GM12878 (cell line): Measurements from ENCODE around the gene VGLL4. TPM values are rescaled to one million over a fixed set of nuclear protein-coding genes. Genes with fewer than 3 reads are reported as not detected.

Source experiments
- CHD2 ChIP-seq: IDR thresholded peaks from 2 replicates; pipeline ENCODE4 v1.6.1; 2011; ENCODE audit warnings: low read depth, low read length, improper control_type of control experiment, borderline replicate concordance
- EP300 ChIP-seq, 2 experiments: fragments of 150-350 bp in 1 of 2; IDR thresholded peaks; 2 replicates each; pipeline ENCODE4 v1.6.1; 2011 to 2012; ENCODE audit warnings: low read depth in 2 of 2, low read length in 2 of 2, borderline replicate concordance in 1 of 2, improper control_type of control experiment in 1 of 2, inconsistent platforms in 1 of 2; ENCODE audit not compliant: control insufficient read depth in 1 of 2
- ESRRA ChIP-seq: IDR thresholded peaks from 2 replicates; pipeline ENCODE4 v1.6.1; 2012; ENCODE audit warnings: mild to moderate bottlenecking, low read length, improper control_type of control experiment
- ETV6 ChIP-seq, 2 experiments: fragments of 450-650 bp in 1 of 2; IDR thresholded peaks in 1 of 2; conservative IDR thresholded peaks in 1 of 2; 2 replicates each; pipeline ENCODE4 v1.6.1; 2014; ENCODE audit warnings: antibody characterized with exemption in 1 of 2, borderline replicate concordance in 1 of 2, low read depth in 1 of 2, mild to moderate bottlenecking in 1 of 2, moderate library complexity in 1 of 2
- MYB ChIP-seq: fragments of 150-350 bp; IDR thresholded peaks from 2 replicates; pipeline ENCODE4 v1.6.1; 2014; ENCODE audit warnings: mild to moderate bottlenecking, low read depth, low read length, borderline replicate concordance
- NFYA ChIP-seq: IDR thresholded peaks from 2 replicates; pipeline ENCODE4 v1.6.1; 2011; ENCODE audit warnings: low read depth, mild to moderate bottlenecking, low read length, improper control_type of control experiment, borderline replicate concordance
- NR2C2 ChIP-seq: IDR thresholded peaks from 2 replicates; pipeline ENCODE4 v1.6.1; 2011; ENCODE audit warnings: borderline replicate concordance, low read depth; ENCODE audit not compliant: control insufficient read depth, insufficient read length
- NR2F1 ChIP-seq: fragments of 450-650 bp; conservative IDR thresholded peaks from 2 replicates; pipeline ENCODE4 v1.6.1; 2017; ENCODE audit warnings: mild to moderate bottlenecking
- SIN3A ChIP-seq: IDR thresholded peaks from 2 replicates; pipeline ENCODE4 v1.6.1; 2012; ENCODE audit warnings: low read depth, low read length, improper control_type of control experiment
- polyA plus RNA-seq, 11 experiments: library from polyadenylated mRNA; depleted of rRNA in 4 of 11; unstranded in 6 of 11; stranded (reverse) in 5 of 11; fragments of >200 nt; fragmentation: Nextera tagmentation in 4 of 11; fragmentation: Illumina TruSeq in 1 of 11; extraction: Ambion mirVana in 4 of 11; extraction: Trizol in 1 of 11; gene quantifications; 1 replicate in 1 of 11; 2 replicates in 10 of 11; pipeline versions ENCODE4 v1.2.1 to v1.2.3, GENCODE V29; 2011 to 2016; ENCODE audit warnings: inconsistent platforms in 2 of 11, missing spikeins in 2 of 11, low read depth in 1 of 11
- total RNA-seq, 4 experiments: library from RNA; depleted of rRNA in 3 of 4; stranded (reverse); fragments of >200 nt in 3 of 4; fragmentation: Illumina TruSeq in 1 of 4; extraction: Trizol in 1 of 4; gene quantifications; 2 replicates each; pipeline versions ENCODE4 v1.2.1 to v1.2.3, GENCODE V29; 2013 to 2021
- TF ChIP-seq, protein P1 (sequence below): fragments of 450-650 bp; formaldehyde crosslinking; IDR thresholded peaks from 2 replicates; pipeline ENCODE4 v1.5.0; 2022; ENCODE audit warnings: mild to moderate bottlenecking, missing genetic modification characterization
- TF ChIP-seq, protein P2 (sequence below): fragments of 450-650 bp; IDR thresholded peaks from 2 replicates; pipeline ENCODE4 v1.6.1; 2017; ENCODE audit warnings: antibody characterized with exemption, mild to moderate bottlenecking, moderate library complexity
- TF ChIP-seq, protein P3 (sequence below): IDR thresholded peaks from 2 replicates; pipeline ENCODE4 v1.6.1; 2011; ENCODE audit warnings: borderline replicate concordance, low read depth, mild to moderate bottlenecking, moderate library complexity, mixed read lengths, low read length; ENCODE audit not compliant: insufficient read depth; ENCODE audit errors: extremely low read length
- TF ChIP-seq, protein P4 (sequence below), 3 experiments: IDR thresholded peaks in 2 of 3; conservative IDR thresholded peaks in 1 of 3; 2 replicates each; pipeline ENCODE4 v1.5.1; 2011; ENCODE audit warnings: low read depth in 3 of 3, low read length in 3 of 3, mild to moderate bottlenecking in 3 of 3, control low read depth in 2 of 3, moderate library complexity in 2 of 3, inconsistent platforms in 1 of 3, mixed read lengths in 1 of 3; ENCODE audit not compliant: control insufficient read depth in 2 of 3, insufficient read depth in 1 of 3; ENCODE audit errors: extremely low read depth in 1 of 3
- TF ChIP-seq, protein P5 (sequence below): fragments of 450-650 bp; IDR thresholded peaks from 2 replicates; pipeline ENCODE4 v1.6.1; 2016; ENCODE audit warnings: mild to moderate bottlenecking

VGLL4 gene
- total and polyA plus RNA-seq, 10 of the 15 experiments (the other 5 are each of a cell fraction or from before 2014, with no cell fraction given) = 0.44 to 38.1 (median 16.1) TPM

DNA sequence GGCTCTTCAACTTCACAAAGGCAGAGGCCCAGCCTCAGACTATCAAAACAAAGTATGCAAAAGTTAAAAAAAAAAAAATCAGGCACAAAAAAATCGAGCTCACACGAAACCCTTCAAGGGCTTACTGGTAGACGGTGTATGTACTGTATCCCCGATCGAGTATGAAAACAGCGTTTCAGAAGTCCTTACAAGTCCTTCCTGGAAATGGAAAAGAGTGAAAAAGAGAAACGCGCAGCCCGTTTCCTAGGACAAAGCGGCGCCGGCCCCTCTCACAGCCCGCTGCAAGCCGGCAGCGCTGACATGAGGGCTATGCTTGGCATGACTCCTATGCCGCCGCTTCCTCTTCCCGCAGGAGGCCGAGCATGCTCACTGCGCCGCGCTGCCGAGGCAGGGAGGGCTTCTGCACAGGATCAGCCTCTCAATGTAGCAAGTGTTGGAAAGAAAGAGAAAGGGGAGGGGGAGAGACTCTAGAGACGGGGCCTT lies at the start of gene VGLL4 (continued):
- TF ChIP-seq MYB (no peak), EP300 (IDR thresholded peaks at IDR 0.05; ENCODE audit: borderline replicate concordance in 1 of 2, control insufficient read depth in 1 of 2, low read depth in 2 of 2, low read length in 2 of 2) (no peak), ETV6 (conservative IDR thresholded peaks at IDR 0.05 in 1 of 2, IDR thresholded peaks at IDR 0.05 in 1 of 2; ENCODE audit: borderline replicate concordance in 1 of 2, low read depth in 1 of 2) (no peak; a peak in 1 of 4 replicates), NFYA (no peak), NR2F1 (no peak), ESRRA (no peak), SIN3A (no peak), NR2C2 (no peak), CHD2 (no peak)
- TF ChIP-seq, protein P1, sequence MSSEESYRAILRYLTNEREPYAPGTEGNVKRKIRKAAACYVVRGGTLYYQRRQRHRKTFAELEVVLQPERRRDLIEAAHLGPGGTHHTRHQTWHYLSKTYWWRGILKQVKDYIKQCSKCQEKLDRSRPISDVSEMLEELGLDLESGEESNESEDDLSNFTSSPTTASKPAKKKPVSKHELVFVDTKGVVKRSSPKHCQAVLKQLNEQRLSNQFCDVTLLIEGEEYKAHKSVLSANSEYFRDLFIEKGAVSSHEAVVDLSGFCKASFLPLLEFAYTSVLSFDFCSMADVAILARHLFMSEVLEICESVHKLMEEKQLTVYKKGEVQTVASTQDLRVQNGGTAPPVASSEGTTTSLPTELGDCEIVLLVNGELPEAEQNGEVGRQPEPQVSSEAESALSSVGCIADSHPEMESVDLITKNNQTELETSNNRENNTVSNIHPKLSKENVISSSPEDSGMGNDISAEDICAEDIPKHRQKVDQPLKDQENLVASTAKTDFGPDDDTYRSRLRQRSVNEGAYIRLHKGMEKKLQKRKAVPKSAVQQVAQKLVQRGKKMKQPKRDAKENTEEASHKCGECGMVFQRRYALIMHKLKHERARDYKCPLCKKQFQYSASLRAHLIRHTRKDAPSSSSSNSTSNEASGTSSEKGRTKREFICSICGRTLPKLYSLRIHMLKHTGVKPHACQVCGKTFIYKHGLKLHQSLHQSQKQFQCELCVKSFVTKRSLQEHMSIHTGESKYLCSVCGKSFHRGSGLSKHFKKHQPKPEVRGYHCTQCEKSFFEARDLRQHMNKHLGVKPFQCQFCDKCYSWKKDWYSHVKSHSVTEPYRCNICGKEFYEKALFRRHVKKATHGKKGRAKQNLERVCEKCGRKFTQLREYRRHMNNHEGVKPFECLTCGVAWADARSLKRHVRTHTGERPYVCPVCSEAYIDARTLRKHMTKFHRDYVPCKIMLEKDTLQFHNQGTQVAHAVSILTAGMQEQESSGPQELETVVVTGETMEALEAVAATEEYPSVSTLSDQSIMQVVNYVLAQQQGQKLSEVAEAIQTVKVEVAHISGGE = no peak
- TF ChIP-seq, protein P2, sequence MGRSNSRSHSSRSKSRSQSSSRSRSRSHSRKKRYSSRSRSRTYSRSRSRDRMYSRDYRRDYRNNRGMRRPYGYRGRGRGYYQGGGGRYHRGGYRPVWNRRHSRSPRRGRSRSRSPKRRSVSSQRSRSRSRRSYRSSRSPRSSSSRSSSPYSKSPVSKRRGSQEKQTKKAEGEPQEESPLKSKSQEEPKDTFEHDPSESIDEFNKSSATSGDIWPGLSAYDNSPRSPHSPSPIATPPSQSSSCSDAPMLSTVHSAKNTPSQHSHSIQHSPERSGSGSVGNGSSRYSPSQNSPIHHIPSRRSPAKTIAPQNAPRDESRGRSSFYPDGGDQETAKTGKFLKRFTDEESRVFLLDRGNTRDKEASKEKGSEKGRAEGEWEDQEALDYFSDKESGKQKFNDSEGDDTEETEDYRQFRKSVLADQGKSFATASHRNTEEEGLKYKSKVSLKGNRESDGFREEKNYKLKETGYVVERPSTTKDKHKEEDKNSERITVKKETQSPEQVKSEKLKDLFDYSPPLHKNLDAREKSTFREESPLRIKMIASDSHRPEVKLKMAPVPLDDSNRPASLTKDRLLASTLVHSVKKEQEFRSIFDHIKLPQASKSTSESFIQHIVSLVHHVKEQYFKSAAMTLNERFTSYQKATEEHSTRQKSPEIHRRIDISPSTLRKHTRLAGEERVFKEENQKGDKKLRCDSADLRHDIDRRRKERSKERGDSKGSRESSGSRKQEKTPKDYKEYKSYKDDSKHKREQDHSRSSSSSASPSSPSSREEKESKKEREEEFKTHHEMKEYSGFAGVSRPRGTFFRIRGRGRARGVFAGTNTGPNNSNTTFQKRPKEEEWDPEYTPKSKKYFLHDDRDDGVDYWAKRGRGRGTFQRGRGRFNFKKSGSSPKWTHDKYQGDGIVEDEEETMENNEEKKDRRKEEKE = no peak
- TF ChIP-seq, protein P3, sequence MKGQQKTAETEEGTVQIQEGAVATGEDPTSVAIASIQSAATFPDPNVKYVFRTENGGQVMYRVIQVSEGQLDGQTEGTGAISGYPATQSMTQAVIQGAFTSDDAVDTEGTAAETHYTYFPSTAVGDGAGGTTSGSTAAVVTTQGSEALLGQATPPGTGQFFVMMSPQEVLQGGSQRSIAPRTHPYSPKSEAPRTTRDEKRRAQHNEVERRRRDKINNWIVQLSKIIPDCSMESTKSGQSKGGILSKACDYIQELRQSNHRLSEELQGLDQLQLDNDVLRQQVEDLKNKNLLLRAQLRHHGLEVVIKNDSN = no peak
- TF ChIP-seq, protein P4, sequence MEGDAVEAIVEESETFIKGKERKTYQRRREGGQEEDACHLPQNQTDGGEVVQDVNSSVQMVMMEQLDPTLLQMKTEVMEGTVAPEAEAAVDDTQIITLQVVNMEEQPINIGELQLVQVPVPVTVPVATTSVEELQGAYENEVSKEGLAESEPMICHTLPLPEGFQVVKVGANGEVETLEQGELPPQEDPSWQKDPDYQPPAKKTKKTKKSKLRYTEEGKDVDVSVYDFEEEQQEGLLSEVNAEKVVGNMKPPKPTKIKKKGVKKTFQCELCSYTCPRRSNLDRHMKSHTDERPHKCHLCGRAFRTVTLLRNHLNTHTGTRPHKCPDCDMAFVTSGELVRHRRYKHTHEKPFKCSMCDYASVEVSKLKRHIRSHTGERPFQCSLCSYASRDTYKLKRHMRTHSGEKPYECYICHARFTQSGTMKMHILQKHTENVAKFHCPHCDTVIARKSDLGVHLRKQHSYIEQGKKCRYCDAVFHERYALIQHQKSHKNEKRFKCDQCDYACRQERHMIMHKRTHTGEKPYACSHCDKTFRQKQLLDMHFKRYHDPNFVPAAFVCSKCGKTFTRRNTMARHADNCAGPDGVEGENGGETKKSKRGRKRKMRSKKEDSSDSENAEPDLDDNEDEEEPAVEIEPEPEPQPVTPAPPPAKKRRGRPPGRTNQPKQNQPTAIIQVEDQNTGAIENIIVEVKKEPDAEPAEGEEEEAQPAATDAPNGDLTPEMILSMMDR (IDR thresholded peaks at IDR 0.05 in 2 of 3, conservative IDR thresholded peaks at IDR 0.05 in 1 of 3; ENCODE audit: control insufficient read depth in 2 of 3, extremely low read depth in 1 of 3, insufficient read depth in 1 of 3, low read depth in 3 of 3, low read length in 3 of 3) = peak in 2 of 3 experiments; percentile 4 to 25; a peak in 2 of 6 replicates
- TF ChIP-seq, protein P5, sequence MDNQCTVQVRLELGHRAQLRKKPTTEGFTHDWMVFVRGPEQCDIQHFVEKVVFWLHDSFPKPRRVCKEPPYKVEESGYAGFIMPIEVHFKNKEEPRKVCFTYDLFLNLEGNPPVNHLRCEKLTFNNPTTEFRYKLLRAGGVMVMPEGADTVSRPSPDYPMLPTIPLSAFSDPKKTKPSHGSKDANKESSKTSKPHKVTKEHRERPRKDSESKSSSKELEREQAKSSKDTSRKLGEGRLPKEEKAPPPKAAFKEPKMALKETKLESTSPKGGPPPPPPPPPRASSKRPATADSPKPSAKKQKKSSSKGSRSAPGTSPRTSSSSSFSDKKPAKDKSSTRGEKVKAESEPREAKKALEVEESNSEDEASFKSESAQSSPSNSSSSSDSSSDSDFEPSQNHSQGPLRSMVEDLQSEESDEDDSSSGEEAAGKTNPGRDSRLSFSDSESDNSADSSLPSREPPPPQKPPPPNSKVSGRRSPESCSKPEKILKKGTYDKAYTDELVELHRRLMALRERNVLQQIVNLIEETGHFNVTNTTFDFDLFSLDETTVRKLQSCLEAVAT = peak; percentile 40; the same call in 1 of the 2 replicates
